ENCODE data around the gene PARD6B. TPM values are rescaled to one million over a fixed set of nuclear protein-coding genes. Genes with fewer than 3 reads are reported as not detected.
A peak's percentile ranks its signal among the peaks of the same experiment; 100 is the strongest.

Gene PARD6B
- total and polyA plus RNA-seq, 2 of the 13 experiments (the other 11 are each of a cell fraction or from before 2014, with no cell fraction given), result 6.9 to 22.2 TPM

DNA sequence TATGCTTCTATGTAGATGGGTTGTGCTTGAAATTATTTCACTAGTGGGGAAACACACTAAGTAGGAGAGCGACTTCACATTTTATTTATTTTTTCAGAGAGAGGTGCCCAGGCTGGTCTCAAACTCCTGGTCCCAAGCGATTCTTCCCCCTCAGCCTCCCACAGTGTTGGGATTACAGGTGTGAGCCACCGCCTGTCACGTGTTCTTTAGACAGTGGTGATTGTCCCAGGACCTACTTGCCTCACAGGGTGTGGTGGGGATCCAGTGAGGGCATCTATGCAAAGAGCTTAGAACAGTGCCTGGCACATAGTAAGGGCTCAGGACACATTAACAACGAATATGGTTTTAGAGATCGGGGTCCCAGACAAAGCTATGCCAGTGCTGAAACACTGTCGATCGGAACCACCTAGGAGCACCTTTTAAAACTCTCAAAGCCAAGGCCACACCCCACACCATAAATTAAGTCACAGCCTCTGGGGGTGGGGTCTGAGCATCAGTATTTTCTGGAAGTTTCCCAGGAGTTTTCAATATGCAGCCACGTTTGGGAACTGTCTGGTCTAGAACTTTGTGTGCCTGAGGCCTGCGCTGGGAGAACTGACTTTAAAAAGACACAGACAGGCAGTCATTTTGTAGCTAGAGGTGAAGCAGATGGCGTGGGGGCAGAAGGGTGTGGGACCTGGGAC, 58.7 kb downstream of the PARD6B start (continued):
- TF ChIP-seq ZNF776 (CRISPR knock-in tag; IDR thresholded peaks at IDR 0.05) (no peak), ZSCAN29 (CRISPR knock-in tag; conservative IDR thresholded peaks at IDR 0.05) (0 out of 2 replicates have a peak, but pooled peaks have one; percentile 26), ZNF782 (CRISPR knock-in tag; IDR thresholded peaks at IDR 0.05; ENCODE audit: borderline replicate concordance) (no peak; the same call in 1 of the 2 replicates), ZNF256 (CRISPR knock-in tag; conservative IDR thresholded peaks at IDR 0.05) (no peak), GTF3A (CRISPR knock-in tag; conservative IDR thresholded peaks at IDR 0.05) (peak; percentile 77; the same call in 1 of the 2 replicates), ZNF33A (CRISPR knock-in tag; IDR thresholded peaks at IDR 0.05; ENCODE audit: borderline replicate concordance) (no peak), SATB2 (CRISPR knock-in tag; IDR thresholded peaks at IDR 0.05) (no peak), TRIM24 (CRISPR knock-in tag; IDR thresholded peaks at IDR 0.05) (peak; percentile 27; the same call in 1 of the 2 replicates), ZSCAN22 (CRISPR knock-in tag; IDR thresholded peaks at IDR 0.05) (no peak), ELF1 (CRISPR knock-in tag; IDR thresholded peaks at IDR 0.05) (no peak), ZNF709 (CRISPR knock-in tag; IDR thresholded peaks at IDR 0.05) (no peak), ZNF251 (CRISPR knock-in tag; IDR thresholded peaks at IDR 0.05) (no peak), RARG (CRISPR knock-in tag; IDR thresholded peaks at IDR 0.05; ENCODE audit: low read depth) (0 out of 2 replicates have a peak, but pooled peaks have one; percentile 81), NFATC3 (CRISPR knock-in tag; IDR thresholded peaks at IDR 0.05) (no peak), TBL1XR1 (IDR thresholded peaks at IDR 0.05; ENCODE audit: borderline replicate concordance, low read length, partially characterized antibody) (no peak)
- TF ChIP-seq, protein P1, sequence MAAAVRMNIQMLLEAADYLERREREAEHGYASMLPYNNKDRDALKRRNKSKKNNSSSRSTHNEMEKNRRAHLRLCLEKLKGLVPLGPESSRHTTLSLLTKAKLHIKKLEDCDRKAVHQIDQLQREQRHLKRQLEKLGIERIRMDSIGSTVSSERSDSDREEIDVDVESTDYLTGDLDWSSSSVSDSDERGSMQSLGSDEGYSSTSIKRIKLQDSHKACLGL (CRISPR knock-in tag; IDR thresholded peaks at IDR 0.05), result 0 out of 2 replicates have a peak, but pooled peaks have one; percentile 23
- TF ChIP-seq, protein P2, sequence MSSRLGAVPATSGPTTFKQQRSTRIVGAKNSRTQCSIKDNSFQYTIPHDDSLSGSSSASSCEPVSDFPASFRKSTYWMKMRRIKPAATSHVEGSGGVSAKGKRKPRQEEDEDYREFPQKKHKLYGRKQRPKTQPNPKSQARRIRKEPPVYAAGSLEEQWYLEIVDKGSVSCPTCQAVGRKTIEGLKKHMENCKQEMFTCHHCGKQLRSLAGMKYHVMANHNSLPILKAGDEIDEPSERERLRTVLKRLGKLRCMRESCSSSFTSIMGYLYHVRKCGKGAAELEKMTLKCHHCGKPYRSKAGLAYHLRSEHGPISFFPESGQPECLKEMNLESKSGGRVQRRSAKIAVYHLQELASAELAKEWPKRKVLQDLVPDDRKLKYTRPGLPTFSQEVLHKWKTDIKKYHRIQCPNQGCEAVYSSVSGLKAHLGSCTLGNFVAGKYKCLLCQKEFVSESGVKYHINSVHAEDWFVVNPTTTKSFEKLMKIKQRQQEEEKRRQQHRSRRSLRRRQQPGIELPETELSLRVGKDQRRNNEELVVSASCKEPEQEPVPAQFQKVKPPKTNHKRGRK (CRISPR knock-in tag; IDR thresholded peaks at IDR 0.05), result no peak
- TF ChIP-seq, protein P3, sequence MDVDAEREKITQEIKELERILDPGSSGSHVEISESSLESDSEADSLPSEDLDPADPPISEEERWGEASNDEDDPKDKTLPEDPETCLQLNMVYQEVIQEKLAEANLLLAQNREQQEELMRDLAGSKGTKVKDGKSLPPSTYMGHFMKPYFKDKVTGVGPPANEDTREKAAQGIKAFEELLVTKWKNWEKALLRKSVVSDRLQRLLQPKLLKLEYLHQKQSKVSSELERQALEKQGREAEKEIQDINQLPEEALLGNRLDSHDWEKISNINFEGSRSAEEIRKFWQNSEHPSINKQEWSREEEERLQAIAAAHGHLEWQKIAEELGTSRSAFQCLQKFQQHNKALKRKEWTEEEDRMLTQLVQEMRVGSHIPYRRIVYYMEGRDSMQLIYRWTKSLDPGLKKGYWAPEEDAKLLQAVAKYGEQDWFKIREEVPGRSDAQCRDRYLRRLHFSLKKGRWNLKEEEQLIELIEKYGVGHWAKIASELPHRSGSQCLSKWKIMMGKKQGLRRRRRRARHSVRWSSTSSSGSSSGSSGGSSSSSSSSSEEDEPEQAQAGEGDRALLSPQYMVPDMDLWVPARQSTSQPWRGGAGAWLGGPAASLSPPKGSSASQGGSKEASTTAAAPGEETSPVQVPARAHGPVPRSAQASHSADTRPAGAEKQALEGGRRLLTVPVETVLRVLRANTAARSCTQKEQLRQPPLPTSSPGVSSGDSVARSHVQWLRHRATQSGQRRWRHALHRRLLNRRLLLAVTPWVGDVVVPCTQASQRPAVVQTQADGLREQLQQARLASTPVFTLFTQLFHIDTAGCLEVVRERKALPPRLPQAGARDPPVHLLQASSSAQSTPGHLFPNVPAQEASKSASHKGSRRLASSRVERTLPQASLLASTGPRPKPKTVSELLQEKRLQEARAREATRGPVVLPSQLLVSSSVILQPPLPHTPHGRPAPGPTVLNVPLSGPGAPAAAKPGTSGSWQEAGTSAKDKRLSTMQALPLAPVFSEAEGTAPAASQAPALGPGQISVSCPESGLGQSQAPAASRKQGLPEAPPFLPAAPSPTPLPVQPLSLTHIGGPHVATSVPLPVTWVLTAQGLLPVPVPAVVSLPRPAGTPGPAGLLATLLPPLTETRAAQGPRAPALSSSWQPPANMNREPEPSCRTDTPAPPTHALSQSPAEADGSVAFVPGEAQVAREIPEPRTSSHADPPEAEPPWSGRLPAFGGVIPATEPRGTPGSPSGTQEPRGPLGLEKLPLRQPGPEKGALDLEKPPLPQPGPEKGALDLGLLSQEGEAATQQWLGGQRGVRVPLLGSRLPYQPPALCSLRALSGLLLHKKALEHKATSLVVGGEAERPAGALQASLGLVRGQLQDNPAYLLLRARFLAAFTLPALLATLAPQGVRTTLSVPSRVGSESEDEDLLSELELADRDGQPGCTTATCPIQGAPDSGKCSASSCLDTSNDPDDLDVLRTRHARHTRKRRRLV (CRISPR knock-in tag; IDR thresholded peaks at IDR 0.05), result no peak

All from HepG2 (cell line).